Epithelial cell of proximal tubule (primary cell): ENCODE results near the gene C19orf85. TPM values are rescaled to one million over a fixed set of nuclear protein-coding genes. Genes with fewer than 3 reads are reported as not detected.

ENCODE experiments used
- DNase-seq: peaks from one replicate; pipeline ENCODE4 v3.0.0-alpha.2; 2011; ENCODE audit warnings: low read depth
- H3K4me3 ChIP-seq: 2 replicates; pipeline ENCODE4 v1.5.1; 2011; ENCODE audit warnings: low read depth, mild to moderate bottlenecking, low read length
- total RNA-seq: library from RNA; depleted of rRNA; stranded (reverse); fragments of >200 nt; gene quantifications from 2 replicates; pipeline ENCODE4 v1.2.3, GENCODE V29; 2015
- TF ChIP-seq, protein P1 (sequence below): conservative IDR thresholded peaks from 2 replicates; pipeline ENCODE4 v1.5.1; 2012; ENCODE audit warnings: low read depth, mild to moderate bottlenecking, low read length

Gene C19orf85
- total RNA-seq, 1 donor from 2014 or later, result not detected

DNA sequence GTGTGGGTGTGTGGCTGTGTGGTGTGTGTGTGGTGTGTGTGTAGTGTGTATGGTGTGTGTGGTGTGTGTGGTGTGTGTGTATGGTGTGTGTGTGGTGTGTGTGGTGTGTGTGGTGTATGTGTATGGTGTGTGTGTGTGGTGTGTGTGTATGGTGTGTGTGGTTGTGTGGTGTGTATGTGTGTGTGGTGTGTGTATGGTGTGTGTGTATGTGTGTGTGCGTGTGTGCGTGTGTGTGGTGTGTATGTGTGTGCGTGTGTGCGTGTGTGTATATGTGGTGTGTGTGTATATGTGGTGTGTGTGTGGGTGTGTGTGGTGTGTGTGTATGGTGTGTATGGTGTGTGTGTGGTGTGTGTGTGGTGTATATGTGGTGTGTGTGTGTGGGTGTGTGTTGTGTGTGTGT lies 29.5 kb downstream of the C19orf85 start:
- DNase-seq, result no peak
- TF ChIP-seq, protein P1, sequence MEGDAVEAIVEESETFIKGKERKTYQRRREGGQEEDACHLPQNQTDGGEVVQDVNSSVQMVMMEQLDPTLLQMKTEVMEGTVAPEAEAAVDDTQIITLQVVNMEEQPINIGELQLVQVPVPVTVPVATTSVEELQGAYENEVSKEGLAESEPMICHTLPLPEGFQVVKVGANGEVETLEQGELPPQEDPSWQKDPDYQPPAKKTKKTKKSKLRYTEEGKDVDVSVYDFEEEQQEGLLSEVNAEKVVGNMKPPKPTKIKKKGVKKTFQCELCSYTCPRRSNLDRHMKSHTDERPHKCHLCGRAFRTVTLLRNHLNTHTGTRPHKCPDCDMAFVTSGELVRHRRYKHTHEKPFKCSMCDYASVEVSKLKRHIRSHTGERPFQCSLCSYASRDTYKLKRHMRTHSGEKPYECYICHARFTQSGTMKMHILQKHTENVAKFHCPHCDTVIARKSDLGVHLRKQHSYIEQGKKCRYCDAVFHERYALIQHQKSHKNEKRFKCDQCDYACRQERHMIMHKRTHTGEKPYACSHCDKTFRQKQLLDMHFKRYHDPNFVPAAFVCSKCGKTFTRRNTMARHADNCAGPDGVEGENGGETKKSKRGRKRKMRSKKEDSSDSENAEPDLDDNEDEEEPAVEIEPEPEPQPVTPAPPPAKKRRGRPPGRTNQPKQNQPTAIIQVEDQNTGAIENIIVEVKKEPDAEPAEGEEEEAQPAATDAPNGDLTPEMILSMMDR, result no peak

DNA sequence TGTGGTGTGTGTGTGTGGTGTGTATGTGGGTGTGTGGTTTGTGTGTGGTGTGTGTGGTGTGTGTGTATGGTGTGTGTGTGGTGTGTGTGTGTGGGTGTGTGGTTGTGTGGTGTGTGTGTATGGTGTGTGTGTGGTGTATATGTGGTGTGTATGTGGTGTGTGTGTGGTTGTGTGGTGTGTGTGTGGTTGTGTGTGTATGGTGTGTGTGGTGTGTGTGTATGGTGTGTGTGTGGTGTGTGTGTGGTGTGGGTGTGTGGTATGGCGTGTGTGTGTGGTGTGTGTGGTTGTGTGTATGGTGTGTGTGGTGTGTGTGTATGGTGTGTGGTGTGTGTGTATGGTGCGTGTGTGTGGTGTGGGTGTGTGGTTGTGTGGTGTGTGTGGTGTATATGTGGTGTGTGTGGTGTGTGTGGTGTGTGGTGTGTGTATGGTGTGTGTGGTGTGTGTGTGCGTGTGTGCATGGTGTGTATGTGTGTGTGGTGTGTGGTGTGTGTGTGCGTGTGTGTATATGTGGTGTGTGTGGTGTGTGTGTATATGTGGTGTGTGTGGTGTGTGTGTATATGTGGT lies 30.1 kb downstream of the C19orf85 start:
- no peak for DNase-seq
- H3K4me3 ChIP-seq, result no peak overlapping the region
- TF ChIP-seq, protein P1, result no peak

More for the DNA sequence above, 29.5 kb downstream of the C19orf85 start:
- H3K4me3 ChIP-seq, result no peak overlapping the region

DNA sequence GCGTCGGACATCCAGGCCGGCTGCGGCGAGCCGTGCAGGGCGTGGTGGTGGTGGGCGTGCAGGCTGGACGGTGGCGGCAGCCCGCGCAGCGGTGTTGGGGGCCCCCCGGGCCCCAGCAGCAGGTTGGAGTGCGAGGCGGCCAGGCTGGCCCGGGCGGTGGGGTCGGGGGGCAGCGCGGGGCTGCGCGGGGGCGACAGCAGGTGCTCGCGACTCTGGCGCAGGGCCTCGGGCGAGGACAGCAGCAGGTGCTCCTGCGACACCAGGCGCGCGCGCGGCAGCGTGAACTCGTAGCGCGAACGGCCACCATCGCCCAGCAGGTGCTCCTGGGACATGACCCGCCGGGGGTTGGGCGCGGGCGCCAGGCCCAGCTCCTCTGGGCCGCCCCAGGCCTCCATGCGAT lies 31.3 kb downstream of the C19orf85 start:
- H3K4me3 ChIP-seq, result no peak overlapping the region
- TF ChIP-seq, protein P1, result no peak
- DNase-seq, result no peak

- DNase-seq, result no peak
- H3K4me3 ChIP-seq, result no peak overlapping the region
- TF ChIP-seq, protein P1, result no peak
Measured at GRCh38 chr19:55432241-55432959, 32.2 kb downstream of the C19orf85 start.

DNA sequence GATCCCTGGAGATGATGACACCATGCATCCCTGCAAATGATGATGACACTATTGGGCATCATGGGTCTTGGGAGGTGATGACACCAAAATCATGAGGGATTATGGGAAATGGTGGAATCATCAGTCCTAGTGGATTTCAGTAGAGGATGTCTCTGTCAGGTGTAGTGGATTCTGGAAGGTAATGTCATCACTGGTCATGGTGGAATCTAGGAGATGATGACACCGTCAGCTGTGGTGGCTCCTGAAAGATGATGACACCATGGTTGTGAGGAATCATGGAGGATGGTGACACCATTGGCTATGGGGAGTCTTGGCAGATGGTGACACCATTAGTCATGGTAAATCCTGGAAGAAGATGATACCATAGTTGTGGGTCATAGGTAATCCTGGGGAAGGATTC lies 33.4 kb downstream of the C19orf85 start:
- DNase-seq, result no peak
- no peak overlapping the region for H3K4me3 ChIP-seq
- TF ChIP-seq, protein P1, result no peak

GRCh38 chr19:55426042-55426441 lies 38.5 kb downstream of the C19orf85 start:
- H3K4me3 ChIP-seq, result no peak overlapping the region
- TF ChIP-seq, protein P1, result no peak
- DNase-seq, result no peak

DNA sequence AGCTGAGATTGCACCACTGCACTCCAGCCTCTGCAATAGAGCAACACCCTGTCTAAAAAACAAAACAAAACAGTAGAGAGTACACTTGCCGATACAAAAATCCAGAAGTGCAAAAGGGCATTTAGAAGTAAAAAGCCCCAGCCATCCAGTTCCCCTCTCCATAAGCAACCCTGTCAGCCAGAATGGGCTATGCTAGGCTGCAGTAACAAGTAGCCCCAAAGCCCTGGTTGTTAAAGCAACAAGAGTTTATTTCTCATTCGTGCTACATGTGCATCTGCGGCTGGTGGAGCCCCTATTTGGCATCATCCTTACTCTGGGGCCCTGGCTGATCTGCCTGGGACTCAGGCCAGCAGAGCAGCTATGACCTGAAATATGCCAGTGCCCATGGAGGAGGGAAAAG lies 40.0 kb downstream of the C19orf85 start:
- TF ChIP-seq, protein P1, result no peak
- H3K4me3 ChIP-seq, result no peak overlapping the region
- no peak for DNase-seq
